ENCODE data around the gene PIGR. TPM values are rescaled to one million over a fixed set of nuclear protein-coding genes. Genes with fewer than 3 reads are reported as not detected.

PIGR gene
- total RNA-seq, 1 donor from 2014 or later, result not detected

- H3K4me1 Mint-ChIP-seq (ENCODE audit: unreplicated experiment), result peaks cover 6% of the 10 kb centered on the region
- peaks cover 14% of the 10 kb centered on the region for H3K27me3 Mint-ChIP-seq (ENCODE audit: unreplicated experiment)
- no peak overlapping the region for H3K27ac Mint-ChIP-seq (ENCODE audit: unreplicated experiment)
- no peaks in the 10 kb centered on the region for H3K36me3 Mint-ChIP-seq (ENCODE audit: unreplicated experiment)
- no peaks in the 10 kb centered on the region for H3K9me3 Mint-ChIP-seq (ENCODE audit: unreplicated experiment)
- TF ChIP-seq CTCF (IDR thresholded peaks at IDR 0.05), result no peak
- H3K4me3 Mint-ChIP-seq (ENCODE audit: unreplicated experiment), result no peak overlapping the region
- DNase-seq (ENCODE audit: extremely low spot score, unreplicated experiment), result no peak
Observed at GRCh38 chr1:206905295-206906164, 40.7 kb downstream of the PIGR start.

DNA sequence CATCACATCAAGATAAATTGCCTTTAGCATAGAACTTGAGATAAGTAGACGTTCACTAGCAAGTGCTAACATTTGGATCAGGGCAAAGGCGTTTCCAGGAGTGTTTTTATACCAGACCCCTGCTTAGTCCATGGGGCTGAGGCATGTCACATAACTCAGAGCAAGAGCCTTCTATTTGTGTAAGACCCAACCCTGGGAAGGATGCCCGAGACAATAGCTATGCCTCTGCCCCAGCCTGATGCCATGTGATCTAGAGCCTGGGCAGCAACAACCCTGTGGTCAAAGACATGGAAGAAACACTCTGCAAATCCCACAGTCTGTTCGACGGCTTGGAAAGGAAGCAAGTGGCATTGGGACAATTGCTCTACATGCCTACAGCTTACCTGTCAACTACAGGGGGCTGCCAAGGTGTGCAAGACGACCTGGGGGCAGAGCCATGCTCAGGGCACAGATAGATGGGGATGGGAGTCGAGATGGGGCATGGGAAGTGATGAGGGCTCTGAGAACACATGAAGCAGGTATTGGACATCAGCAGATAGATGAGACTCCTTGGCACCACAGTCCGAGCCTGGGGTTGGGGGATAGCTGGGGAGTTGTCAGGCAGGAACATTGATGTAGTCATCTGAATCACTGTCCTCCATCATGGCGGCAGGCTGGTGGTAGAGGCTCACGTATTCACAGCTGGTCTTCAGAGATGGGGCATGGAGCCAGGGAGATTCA lies 41.7 kb downstream of the PIGR start:
- peaks cover 6% of the 10 kb centered on the region for H3K4me1 Mint-ChIP-seq (ENCODE audit: unreplicated experiment)
- H3K9me3 Mint-ChIP-seq (ENCODE audit: unreplicated experiment), result no peaks in the 10 kb centered on the region
- no peak for DNase-seq (ENCODE audit: extremely low spot score, unreplicated experiment)
- no peak for TF ChIP-seq CTCF (IDR thresholded peaks at IDR 0.05)
- no peaks in the 10 kb centered on the region for H3K36me3 Mint-ChIP-seq (ENCODE audit: unreplicated experiment)
- no peak overlapping the region for H3K4me3 Mint-ChIP-seq (ENCODE audit: unreplicated experiment)
- no peak overlapping the region for H3K27ac Mint-ChIP-seq (ENCODE audit: unreplicated experiment)
- H3K27me3 Mint-ChIP-seq (ENCODE audit: unreplicated experiment), result peaks cover 9% of the 10 kb centered on the region

DNA sequence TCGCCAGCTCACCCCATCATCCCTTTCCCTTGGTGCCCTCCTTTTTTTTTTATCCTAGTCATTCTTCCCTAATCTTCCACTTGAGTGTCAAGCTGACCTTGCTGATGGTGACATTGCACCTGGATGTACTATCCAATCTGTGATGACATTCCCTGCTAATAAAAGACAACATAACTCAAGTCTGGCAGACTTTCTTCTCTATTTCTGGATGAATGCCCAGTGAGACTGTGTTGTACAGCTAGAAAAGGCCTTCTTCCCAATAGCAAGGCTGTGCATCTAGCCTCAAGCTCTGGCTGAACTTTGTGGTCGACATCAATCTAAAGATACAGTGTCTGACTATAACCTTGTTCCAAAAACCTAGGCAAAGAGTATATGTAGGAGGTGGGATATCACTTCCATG lies 42.6 kb downstream of the PIGR start:
- DNase-seq (ENCODE audit: extremely low spot score, unreplicated experiment), result no peak
- Mint-ChIP-seq H3K27me3 (ENCODE audit: unreplicated experiment) (peaks cover 4% of the 10 kb centered on the region), H3K36me3 (ENCODE audit: unreplicated experiment) (no peaks in the 10 kb centered on the region)

GRCh38 chr1:206902702-206903101 lies 43.6 kb downstream of the PIGR start:
- no peak overlapping the region for H3K27ac Mint-ChIP-seq (ENCODE audit: unreplicated experiment)
- DNase-seq (ENCODE audit: extremely low spot score, unreplicated experiment), result no peak
- no peaks in the 10 kb centered on the region for H3K36me3 Mint-ChIP-seq (ENCODE audit: unreplicated experiment)
- H3K4me1 Mint-ChIP-seq (ENCODE audit: unreplicated experiment), result peaks cover 7% of the 10 kb centered on the region
- H3K9me3 Mint-ChIP-seq (ENCODE audit: unreplicated experiment), result no peaks in the 10 kb centered on the region
- H3K4me3 Mint-ChIP-seq (ENCODE audit: unreplicated experiment), result no peak overlapping the region
- H3K27me3 Mint-ChIP-seq (ENCODE audit: unreplicated experiment), result no peaks in the 10 kb centered on the region
- TF ChIP-seq CTCF (IDR thresholded peaks at IDR 0.05), result no peak

More for the DNA sequence above, 42.6 kb downstream of the PIGR start:
- Mint-ChIP-seq H3K27ac (ENCODE audit: unreplicated experiment) (no peak overlapping the region), H3K4me1 (ENCODE audit: unreplicated experiment) (peaks cover 3% of the 10 kb centered on the region), H3K9me3 (ENCODE audit: unreplicated experiment) (no peaks in the 10 kb centered on the region), H3K4me3 (ENCODE audit: unreplicated experiment) (no peak overlapping the region)
- TF ChIP-seq CTCF (IDR thresholded peaks at IDR 0.05), result no peak

GRCh38 chr1:206901944-206902343 lies 44.3 kb downstream of the PIGR start:
- Mint-ChIP-seq H3K4me3 (ENCODE audit: unreplicated experiment) (no peak overlapping the region), H3K9me3 (ENCODE audit: unreplicated experiment) (no peaks in the 10 kb centered on the region), H3K4me1 (ENCODE audit: unreplicated experiment) (peaks cover 7% of the 10 kb centered on the region), H3K36me3 (ENCODE audit: unreplicated experiment) (no peaks in the 10 kb centered on the region), H3K27ac (ENCODE audit: unreplicated experiment) (no peak overlapping the region), H3K27me3 (ENCODE audit: unreplicated experiment) (no peaks in the 10 kb centered on the region)
- no peak for TF ChIP-seq CTCF (IDR thresholded peaks at IDR 0.05)
- no peak for DNase-seq (ENCODE audit: extremely low spot score, unreplicated experiment)

Measured in osteocyte (in vitro differentiated cells).